Activated CD8-positive, alpha-beta memory T cell treated with anti-CD3 and anti-CD28 coated beads for 1 hour (primary cell): ENCODE data around the gene FAM149A.
A peak's percentile ranks its signal among the peaks of the same experiment; 100 is the strongest.

Experiments
- DNase-seq, 2 donors: peaks; one replicate each; pipeline ENCODE4 v3.0.0-alpha.2; 2020; ENCODE audit warnings: low read depth in 1 of 2; ENCODE audit errors: extremely low read depth in 1 of 2

FAM149A gene

GRCh38 chr4:186200516-186200915 is 96.0 kb downstream of the FAM149A start:
- no peak for DNase-seq

- DNase-seq: no peak
These were observed 96.5 kb downstream of the FAM149A start for GRCh38 chr4:186201010-186201409.

GRCh38 chr4:186201535-186202230 is 97.2 kb downstream of the FAM149A start:
- DNase-seq: peak in 1 of 2 donors; percentile 34

GRCh38 chr4:186202490-186203140 is 98.1 kb downstream of the FAM149A start:
- DNase-seq: no peak

GRCh38 chr4:186203406-186203805 is 98.9 kb downstream of the FAM149A start:
- DNase-seq: no peak

- peak in 1 of 2 donors; percentile 45 for DNase-seq
These were observed 99.6 kb downstream of the FAM149A start for GRCh38 chr4:186204103-186204559.

GRCh38 chr4:186204686-186205085 is 100.2 kb downstream of the FAM149A start:
- no peak for DNase-seq

GRCh38 chr4:186205156-186205555 is 100.7 kb downstream of the FAM149A start:
- no peak for DNase-seq

GRCh38 chr4:186216465-186217024 is 112.0 kb downstream of the FAM149A start:
- no peak for DNase-seq

GRCh38 chr4:186217733-186218293 is 113.3 kb downstream of the FAM149A start:
- no peak for DNase-seq

- DNase-seq: no peak
These were observed 117.1 kb downstream of the FAM149A start for GRCh38 chr4:186221624-186222023.
